ENCODE data around the gene GOLGA6A. TPM values are rescaled to one million over a fixed set of nuclear protein-coding genes. Genes with fewer than 3 reads are reported as not detected.
"Not testable (repeated sequence)": the region's sequence is repeated elsewhere in the genome, so short reads cannot be mapped to it uniquely, and the experiment has no call there.

GOLGA6A gene
- total RNA-seq (not detected), polyA plus RNA-seq (not detected)

GRCh38 chr15:74082450-74082849, at the start of gene GOLGA6A:
Gene GOLGA6A, minus strand, starts transcription at chr15:74082550. Its CDS starts 41 bp downstream, at chr15:74082509.
- H3K9me3 ChIP-seq; intact Hi-C loops (cut with DNase I); ATAC-seq; FAIRE-seq; H3K27me3 ChIP-seq; H3K36me3 ChIP-seq; H3K4me3 ChIP-seq; H3K4me1 ChIP-seq; H3K27ac ChIP-seq; DNase-seq: not testable (repeated sequence)
- no CpG with 5 or more reads among the region's 7 CpGs for WGBS, 2 donors

GRCh38 chr15:74131628-74132413, 49.5 kb upstream of the GOLGA6A start:
- Histone ChIP-seq H3K27me3 (peaks cover 0 to 55% (median 6%) of the 10 kb centered on the region in 4 donors), H3K4me3 (no peak overlapping the region), H3K27ac (no peak overlapping the region), H3K36me3 (no peaks in the 10 kb centered on the region), H3K9me3 (no peaks in the 10 kb centered on the region), H3K4me1 (peaks cover 0 to 21% (median 4%) of the 10 kb centered on the region in 3 donors)
- no peak for ATAC-seq
- WGBS, 2 donors = 13% methylated on average over 20 of the region's 20 CpGs
- intact Hi-C loops (cut with DNase I) = no loop called here
- FAIRE-seq = no peak
- DNase-seq = no peak
- no peak for TF ChIP-seq CTCF (IDR thresholded peaks at IDR 0.05)

- Histone ChIP-seq H3K27ac (no peak overlapping the region), H3K27me3 (peaks cover 0 to 55% (median 6%) of the 10 kb centered on the region in 4 donors), H3K4me3 (no peak overlapping the region), H3K9me3 (no peaks in the 10 kb centered on the region), H3K4me1 (peaks cover 0 to 16% (median 4%) of the 10 kb centered on the region in 3 donors), H3K36me3 (no peaks in the 10 kb centered on the region)
- FAIRE-seq (no peak), ATAC-seq (no peak), DNase-seq (no peak)
- intact Hi-C loops (cut with DNase I) = no loop called here
- 8 to 9% methylated on average over 25 to 28 of the region's 28 CpGs for WGBS, 2 donors
- TF ChIP-seq CTCF (IDR thresholded peaks at IDR 0.05) = no peak
Observed at GRCh38 chr15:74130849-74131627, 48.7 kb upstream of the GOLGA6A start.

GRCh38 chr15:74130155-74130848, 48.0 kb upstream of the GOLGA6A start, which contains the start of gene ISLR2:
Gene ISLR2, plus strand, starts transcription at chr15:74130586. Its CDS starts 2,169 bp downstream, at chr15:74132755.
- no peaks in the 10 kb centered on the region for H3K9me3 ChIP-seq
- no peaks in the 10 kb centered on the region for H3K36me3 ChIP-seq
- peaks cover 0 to 49% (median 5%) of the 10 kb centered on the region in 4 donors for H3K27me3 ChIP-seq
- no peak within 1 kb of the TSS for H3K27ac ChIP-seq
- FAIRE-seq (no peak), DNase-seq (no peak), ATAC-seq (no peak)
- no peak within 1 kb of the TSS for H3K4me3 ChIP-seq
- no peak for TF ChIP-seq CTCF (IDR thresholded peaks at IDR 0.05)
- peaks cover 0 to 10% (median 4%) of the 10 kb centered on the region in 3 donors for H3K4me1 ChIP-seq
- 2 to 3% methylated on average over 53 of the region's 53 CpGs for WGBS, 2 donors
- intact Hi-C loops (cut with DNase I) = no loop called here
